PFSK-1 (cell line): ENCODE measurements around the gene FRMD4A.

Experiments
- FOXP2 ChIP-seq: optimal IDR thresholded peaks from 2 replicates; pipeline ENCODE3; 2011; ENCODE audit warnings: borderline replicate concordance, control low read depth, inconsistent platforms; ENCODE audit not compliant: insufficient read depth; ENCODE audit errors: extremely low read length, extremely low read depth
- POLR2AphosphoS5 ChIP-seq: IDR thresholded peaks from 2 replicates; pipeline ENCODE4 v1.6.1; 2012; ENCODE audit warnings: low read depth, mild to moderate bottlenecking, control low read depth, low read length, moderate library complexity
- SIN3A ChIP-seq: IDR thresholded peaks from 2 replicates; pipeline ENCODE4 v1.6.1; 2012; ENCODE audit warnings: mild to moderate bottlenecking, low read length, moderate library complexity, borderline replicate concordance; ENCODE audit not compliant: insufficient read depth
- TAF1 ChIP-seq: IDR thresholded peaks from 2 replicates; pipeline ENCODE4 v1.6.1; 2012; ENCODE audit warnings: low read length, control low read depth, borderline replicate concordance; ENCODE audit not compliant: insufficient read depth
- TF ChIP-seq, protein P1 (sequence below), 2 experiments: IDR thresholded peaks; 2 replicates each; pipeline versions ENCODE4 v1.6.1 to v1.8.0; 2011 to 2012; ENCODE audit warnings: low read depth in 2 of 2, low read length in 2 of 2, control low read depth in 1 of 2, inconsistent platforms in 1 of 2, mild to moderate bottlenecking in 1 of 2, moderate library complexity in 1 of 2; ENCODE audit not compliant: insufficient read depth in 1 of 2

Gene FRMD4A

DNA sequence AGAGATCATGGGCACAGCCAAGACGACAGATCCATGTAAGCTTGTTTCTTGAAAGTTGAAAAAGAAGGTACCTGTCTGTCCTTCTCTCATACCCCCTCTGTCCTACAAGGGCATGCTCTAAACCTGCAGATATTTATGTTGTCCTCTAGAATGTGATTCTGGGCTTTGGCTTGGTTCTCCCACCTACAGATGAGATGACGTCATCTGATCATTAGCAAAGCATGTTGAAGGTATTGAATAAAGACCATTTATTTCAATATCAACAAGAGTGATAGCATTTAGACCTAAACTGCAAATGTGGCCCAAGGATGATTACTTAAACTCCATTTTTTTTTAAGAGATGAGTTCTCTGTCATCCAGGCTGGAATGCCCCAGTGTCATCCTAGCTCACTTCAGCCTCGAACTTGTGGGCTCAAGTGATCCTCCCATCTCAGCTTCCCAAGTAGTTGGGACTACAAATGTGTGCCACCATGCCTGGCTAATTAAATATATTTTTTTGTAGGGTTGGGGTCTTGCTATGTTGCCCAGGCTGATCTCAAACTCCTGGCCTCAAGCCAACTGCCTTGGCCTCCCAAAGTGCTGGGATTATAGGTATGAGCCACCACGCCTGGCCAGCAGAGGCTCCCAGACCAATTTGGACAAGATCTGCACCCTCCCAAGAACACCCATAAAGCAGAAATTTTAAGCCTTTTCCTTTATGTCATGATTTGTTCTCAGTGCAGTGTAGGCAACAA, 559.8 kb downstream of the FRMD4A start:
- TF ChIP-seq TAF1, result no peak
- no peak for TF ChIP-seq POLR2AphosphoS5
- no peak for TF ChIP-seq FOXP2
- TF ChIP-seq SIN3A, result no peak
- TF ChIP-seq, protein P1, sequence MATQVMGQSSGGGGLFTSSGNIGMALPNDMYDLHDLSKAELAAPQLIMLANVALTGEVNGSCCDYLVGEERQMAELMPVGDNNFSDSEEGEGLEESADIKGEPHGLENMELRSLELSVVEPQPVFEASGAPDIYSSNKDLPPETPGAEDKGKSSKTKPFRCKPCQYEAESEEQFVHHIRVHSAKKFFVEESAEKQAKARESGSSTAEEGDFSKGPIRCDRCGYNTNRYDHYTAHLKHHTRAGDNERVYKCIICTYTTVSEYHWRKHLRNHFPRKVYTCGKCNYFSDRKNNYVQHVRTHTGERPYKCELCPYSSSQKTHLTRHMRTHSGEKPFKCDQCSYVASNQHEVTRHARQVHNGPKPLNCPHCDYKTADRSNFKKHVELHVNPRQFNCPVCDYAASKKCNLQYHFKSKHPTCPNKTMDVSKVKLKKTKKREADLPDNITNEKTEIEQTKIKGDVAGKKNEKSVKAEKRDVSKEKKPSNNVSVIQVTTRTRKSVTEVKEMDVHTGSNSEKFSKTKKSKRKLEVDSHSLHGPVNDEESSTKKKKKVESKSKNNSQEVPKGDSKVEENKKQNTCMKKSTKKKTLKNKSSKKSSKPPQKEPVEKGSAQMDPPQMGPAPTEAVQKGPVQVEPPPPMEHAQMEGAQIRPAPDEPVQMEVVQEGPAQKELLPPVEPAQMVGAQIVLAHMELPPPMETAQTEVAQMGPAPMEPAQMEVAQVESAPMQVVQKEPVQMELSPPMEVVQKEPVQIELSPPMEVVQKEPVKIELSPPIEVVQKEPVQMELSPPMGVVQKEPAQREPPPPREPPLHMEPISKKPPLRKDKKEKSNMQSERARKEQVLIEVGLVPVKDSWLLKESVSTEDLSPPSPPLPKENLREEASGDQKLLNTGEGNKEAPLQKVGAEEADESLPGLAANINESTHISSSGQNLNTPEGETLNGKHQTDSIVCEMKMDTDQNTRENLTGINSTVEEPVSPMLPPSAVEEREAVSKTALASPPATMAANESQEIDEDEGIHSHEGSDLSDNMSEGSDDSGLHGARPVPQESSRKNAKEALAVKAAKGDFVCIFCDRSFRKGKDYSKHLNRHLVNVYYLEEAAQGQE (IDR thresholded peaks at IDR 0.05; ENCODE audit: insufficient read depth in 1 of 2, low read depth in 2 of 2, low read length in 2 of 2), result no peak

DNA sequence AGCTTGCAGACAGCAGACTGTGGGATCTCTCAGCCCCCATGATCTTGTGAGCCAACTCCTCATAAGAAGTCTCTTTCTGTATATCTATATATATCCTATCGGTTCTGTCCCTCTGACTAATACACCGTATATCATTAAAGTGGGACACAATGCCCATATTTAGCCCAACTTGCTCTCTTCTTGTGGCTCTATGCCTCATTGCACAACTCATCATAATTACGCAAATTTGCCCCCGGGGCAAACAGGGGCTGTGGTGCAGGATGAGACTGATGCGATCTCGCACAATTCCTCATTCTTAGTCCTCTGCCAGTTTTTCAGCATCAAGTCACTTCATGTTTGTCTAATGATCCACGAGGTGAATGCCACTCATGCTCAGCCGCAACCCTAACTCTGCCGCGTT, 560.8 kb downstream of the FRMD4A start:
- no peak for TF ChIP-seq FOXP2
- TF ChIP-seq POLR2AphosphoS5, result no peak
- TF ChIP-seq, protein P1 (IDR thresholded peaks at IDR 0.05; ENCODE audit: insufficient read depth in 1 of 2, low read depth in 2 of 2, low read length in 2 of 2), result no peak
- no peak for TF ChIP-seq TAF1
- TF ChIP-seq SIN3A, result no peak

DNA sequence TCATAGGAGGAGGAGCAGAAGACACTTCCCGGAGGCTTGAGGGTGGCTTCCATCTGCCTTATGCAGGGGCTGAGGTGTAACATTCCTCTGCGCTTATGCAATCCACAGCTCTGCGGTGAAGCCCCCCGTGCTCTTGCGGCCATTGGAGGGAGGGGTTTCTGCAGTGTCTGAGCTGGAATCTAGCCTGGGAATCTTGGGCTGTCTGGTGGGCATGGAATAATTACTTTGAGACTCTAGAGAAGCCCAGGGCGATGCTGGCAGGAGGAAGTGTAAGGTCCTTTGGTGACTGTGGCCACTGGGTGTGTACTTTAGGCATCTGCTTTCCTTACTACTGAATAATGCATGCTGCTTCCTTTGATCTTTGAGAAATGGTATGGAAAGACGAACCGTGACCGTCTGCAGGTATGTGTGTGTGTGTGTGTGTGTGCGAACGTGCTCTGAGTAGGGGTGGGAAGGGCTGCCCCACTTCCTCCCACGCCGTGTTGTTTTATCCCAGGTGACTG, 563.0 kb downstream of the FRMD4A start:
- TF ChIP-seq FOXP2, result no peak
- TF ChIP-seq SIN3A, result no peak
- no peak for TF ChIP-seq POLR2AphosphoS5
- TF ChIP-seq, protein P1 (IDR thresholded peaks at IDR 0.05; ENCODE audit: insufficient read depth in 1 of 2, low read depth in 2 of 2, low read length in 2 of 2), result no peak
- no peak for TF ChIP-seq TAF1

DNA sequence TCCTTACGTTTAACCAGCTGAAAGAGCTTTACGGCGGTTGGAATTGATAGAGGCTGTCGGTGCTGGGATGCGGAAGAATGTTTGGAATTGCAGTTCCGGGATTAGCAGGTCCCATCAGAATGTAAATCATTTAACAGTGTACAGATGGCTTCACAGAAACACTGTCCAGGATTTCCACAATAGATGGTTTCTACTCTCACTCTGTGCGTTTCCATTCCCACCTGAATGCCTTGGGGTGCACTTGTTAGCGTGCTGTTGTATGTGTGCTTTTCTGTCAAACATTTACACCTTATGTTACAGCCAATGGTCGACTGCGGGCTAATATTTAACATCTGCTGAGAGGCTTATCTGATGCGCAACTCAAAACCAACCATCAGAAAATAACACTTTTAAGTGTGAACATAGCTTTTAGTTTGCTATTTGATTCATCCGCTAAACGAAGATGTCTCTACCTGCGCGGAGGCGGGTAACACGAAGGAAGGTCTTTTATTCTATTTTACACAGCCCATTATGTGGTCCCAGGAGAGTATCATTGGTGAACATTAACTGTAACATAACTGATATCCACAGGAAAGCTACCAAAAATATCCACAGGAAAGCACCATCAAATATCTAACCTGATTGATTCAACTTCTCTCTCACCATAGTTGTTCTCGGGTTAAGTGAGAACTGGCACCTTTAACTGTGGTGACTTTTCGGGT, 564.9 kb downstream of the FRMD4A start:
- TF ChIP-seq, protein P1 (IDR thresholded peaks at IDR 0.05; ENCODE audit: insufficient read depth in 1 of 2, low read depth in 2 of 2, low read length in 2 of 2), result no peak
- TF ChIP-seq SIN3A (no peak), POLR2AphosphoS5 (no peak), FOXP2 (no peak), TAF1 (no peak)
